GM21447 (cell line): ENCODE measurements around the gene MCCD1.

Source experiments
- ATAC-seq: cut with Tn5 transposase; IDR thresholded peaks from one replicate; pipeline ENCODE4 v1.9.1; 2021; ENCODE audit not compliant: unreplicated experiment

MCCD1 gene

GRCh38 chr6:31568537-31568961 lies 39.8 kb downstream of the MCCD1 start:
- ATAC-seq: peak; percentile 59

DNA sequence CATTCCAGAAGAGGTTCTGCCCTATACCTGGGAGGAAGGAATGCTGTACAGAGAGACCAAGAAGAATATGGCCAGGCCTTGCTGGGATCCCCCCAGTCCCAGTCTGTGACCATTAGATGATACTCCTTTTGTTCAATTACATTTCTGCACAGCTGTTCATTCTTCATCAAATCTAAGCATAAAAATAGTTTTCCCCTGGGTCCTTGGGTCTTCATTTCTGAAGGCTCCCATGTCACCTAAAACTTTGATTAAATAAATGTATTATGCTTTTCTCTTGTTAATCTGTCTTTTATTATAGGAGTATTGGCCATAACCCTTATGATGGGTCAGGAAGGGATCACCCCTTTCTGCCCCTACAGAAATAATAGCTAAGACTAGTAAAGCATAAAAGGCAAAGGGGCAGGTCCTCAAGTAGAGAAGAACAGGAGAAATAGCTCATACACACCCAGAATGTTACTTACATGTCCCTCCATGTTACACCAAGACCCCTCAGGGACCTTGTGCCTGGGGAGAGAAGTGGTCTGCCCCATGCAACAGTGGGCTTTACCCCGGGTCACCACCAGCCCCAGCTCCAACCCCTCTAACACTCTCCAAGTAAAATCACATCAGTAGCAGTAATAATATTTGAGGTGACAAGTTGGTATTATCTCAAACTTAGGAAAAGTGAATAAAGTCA lies 41.2 kb downstream of the MCCD1 start:
- ATAC-seq: no peak

- peak; percentile 44 for ATAC-seq
Observed at GRCh38 chr6:31572041-31572911, 43.5 kb downstream of the MCCD1 start, which contains the start of gene LTA. Gene LTA (plus strand): TSS chr6:31572289. CDS start chr6:31572743, 454 bp downstream.

DNA sequence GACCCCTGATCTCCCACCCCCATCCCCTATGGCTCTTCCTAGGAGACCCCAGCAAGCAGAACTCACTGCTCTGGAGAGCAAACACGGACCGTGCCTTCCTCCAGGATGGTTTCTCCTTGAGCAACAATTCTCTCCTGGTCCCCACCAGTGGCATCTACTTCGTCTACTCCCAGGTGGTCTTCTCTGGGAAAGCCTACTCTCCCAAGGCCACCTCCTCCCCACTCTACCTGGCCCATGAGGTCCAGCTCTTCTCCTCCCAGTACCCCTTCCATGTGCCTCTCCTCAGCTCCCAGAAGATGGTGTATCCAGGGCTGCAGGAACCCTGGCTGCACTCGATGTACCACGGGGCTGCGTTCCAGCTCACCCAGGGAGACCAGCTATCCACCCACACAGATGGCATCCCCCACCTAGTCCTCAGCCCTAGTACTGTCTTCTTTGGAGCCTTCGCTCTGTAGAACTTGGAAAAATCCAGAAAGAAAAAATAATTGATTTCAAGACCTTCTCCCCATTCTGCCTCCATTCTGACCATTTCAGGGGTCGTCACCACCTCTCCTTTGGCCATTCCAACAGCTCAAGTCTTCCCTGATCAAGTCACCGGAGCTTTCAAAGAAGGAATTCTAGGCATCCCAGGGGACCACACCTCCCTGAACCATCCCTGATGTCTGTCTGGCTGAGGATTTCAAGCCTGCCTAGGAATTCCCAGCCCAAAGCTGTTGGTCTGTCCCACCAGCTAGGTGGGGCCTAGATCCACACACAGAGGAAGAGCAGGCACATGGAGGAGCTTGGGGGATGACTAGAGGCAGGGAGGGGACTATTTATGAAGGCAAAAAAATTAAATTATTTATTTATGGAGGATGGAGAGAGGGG lies 44.7 kb downstream of the MCCD1 start:
- ATAC-seq: no peak

DNA sequence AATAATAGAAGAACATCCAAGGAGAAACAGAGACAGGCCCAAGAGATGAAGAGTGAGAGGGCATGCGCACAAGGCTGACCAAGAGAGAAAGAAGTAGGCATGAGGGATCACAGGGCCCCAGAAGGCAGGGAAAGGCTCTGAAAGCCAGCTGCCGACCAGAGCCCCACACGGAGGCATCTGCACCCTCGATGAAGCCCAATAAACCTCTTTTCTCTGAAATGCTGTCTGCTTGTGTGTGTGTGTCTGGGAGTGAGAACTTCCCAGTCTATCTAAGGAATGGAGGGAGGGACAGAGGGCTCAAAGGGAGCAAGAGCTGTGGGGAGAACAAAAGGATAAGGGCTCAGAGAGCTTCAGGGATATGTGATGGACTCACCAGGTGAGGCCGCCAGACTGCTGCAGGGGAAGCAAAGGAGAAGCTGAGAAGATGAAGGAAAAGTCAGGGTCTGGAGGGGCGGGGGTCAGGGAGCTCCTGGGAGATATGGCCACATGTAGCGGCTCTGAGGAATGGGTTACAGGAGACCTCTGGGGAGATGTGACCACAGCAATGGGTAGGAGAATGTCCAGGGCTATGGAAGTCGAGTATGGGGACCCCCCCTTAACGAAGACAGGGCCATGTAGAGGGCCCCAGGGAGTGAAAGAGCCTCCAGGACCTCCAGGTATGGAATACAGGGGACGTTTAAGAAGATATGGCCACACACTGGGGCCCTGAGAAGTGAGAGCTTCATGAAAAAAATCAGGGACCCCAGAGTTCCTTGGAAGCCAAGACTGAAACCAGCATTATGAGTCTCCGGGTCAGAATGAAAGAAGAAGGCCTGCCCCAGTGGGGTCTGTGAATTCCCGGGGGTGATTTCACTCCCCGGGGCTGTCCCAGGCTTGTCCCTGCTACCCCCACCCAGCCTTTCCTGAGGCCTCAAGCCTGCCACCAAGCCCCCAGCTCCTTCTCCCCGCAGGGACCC lies 45.6 kb downstream of the MCCD1 start:
- no peak for ATAC-seq

GRCh38 chr6:31575335-31575901 lies 46.7 kb downstream of the MCCD1 start, which contains the start of gene TNF:
Gene TNF (plus strand): TSS chr6:31575565. CDS start chr6:31575742, 177 bp downstream.
- ATAC-seq: no peak

DNA sequence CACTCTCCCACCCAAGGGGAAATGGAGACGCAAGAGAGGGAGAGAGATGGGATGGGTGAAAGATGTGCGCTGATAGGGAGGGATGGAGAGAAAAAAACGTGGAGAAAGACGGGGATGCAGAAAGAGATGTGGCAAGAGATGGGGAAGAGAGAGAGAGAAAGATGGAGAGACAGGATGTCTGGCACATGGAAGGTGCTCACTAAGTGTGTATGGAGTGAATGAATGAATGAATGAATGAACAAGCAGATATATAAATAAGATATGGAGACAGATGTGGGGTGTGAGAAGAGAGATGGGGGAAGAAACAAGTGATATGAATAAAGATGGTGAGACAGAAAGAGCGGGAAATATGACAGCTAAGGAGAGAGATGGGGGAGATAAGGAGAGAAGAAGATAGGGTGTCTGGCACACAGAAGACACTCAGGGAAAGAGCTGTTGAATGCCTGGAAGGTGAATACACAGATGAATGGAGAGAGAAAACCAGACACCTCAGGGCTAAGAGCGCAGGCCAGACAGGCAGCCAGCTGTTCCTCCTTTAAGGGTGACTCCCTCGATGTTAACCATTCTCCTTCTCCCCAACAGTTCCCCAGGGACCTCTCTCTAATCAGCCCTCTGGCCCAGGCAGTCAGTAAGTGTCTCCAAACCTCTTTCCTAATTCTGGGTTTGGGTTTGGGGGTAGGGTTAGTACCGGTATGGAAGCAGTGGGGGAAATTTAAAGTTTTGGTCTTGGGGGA lies 47.4 kb downstream of the MCCD1 start:
- no peak for ATAC-seq

DNA sequence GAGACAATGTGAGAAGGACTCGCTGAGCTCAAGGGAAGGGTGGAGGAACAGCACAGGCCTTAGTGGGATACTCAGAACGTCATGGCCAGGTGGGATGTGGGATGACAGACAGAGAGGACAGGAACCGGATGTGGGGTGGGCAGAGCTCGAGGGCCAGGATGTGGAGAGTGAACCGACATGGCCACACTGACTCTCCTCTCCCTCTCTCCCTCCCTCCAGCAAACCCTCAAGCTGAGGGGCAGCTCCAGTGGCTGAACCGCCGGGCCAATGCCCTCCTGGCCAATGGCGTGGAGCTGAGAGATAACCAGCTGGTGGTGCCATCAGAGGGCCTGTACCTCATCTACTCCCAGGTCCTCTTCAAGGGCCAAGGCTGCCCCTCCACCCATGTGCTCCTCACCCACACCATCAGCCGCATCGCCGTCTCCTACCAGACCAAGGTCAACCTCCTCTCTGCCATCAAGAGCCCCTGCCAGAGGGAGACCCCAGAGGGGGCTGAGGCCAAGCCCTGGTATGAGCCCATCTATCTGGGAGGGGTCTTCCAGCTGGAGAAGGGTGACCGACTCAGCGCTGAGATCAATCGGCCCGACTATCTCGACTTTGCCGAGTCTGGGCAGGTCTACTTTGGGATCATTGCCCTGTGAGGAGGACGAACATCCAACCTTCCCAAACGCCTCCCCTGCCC lies 48.3 kb downstream of the MCCD1 start:
- no peak for ATAC-seq

DNA sequence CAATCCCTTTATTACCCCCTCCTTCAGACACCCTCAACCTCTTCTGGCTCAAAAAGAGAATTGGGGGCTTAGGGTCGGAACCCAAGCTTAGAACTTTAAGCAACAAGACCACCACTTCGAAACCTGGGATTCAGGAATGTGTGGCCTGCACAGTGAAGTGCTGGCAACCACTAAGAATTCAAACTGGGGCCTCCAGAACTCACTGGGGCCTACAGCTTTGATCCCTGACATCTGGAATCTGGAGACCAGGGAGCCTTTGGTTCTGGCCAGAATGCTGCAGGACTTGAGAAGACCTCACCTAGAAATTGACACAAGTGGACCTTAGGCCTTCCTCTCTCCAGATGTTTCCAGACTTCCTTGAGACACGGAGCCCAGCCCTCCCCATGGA lies 48.8 kb downstream of the MCCD1 start:
- no peak for ATAC-seq

GRCh38 chr6:31578184-31579118 lies 49.7 kb downstream of the MCCD1 start:
- ATAC-seq: no peak

DNA sequence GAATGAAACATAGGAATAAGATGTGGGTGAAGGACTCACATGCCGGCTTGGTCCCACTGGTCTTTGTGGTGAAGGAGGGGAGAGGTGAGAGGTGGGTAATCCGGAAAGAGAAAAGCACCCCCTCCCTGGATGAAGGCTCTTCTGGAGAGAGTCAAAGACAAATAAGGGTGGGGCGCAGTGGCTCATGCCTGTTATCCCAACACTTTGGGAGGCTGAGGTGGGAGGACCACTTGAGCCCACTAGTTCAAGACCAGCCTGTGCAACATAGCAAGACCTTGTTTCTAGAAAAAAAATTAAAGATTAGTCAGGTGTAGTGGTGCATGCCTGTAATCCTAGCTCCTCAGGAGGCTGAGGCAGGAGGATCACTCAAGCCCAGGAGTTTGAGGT lies 50.4 kb downstream of the MCCD1 start:
- ATAC-seq: no peak
